SK-N-SH (cell line): ENCODE measurements around the gene NPAT. TPM values are rescaled to one million over a fixed set of nuclear protein-coding genes. Genes with fewer than 3 reads are reported as not detected.
A peak's percentile ranks its signal among the peaks of the same experiment; 100 is the strongest.

Experiments
- CTCF ChIA-PET: fragments of 300-600, 350-600 bp; formaldehyde crosslinking; extraction: SDS; loops from one replicate; lab custom pipeline; 2021; lab: Yijun Ruan, JAX
- POLR2A ChIA-PET: fragments of 350-600 bp; sonication (Branson Sonifier 250); formaldehyde crosslinking; extraction: SDS; loops from one replicate; lab custom pipeline; 2020; ENCODE audit warnings: antibody characterized with exemption, inconsistent platforms; lab: Yijun Ruan, JAX
- DNase-seq: peaks from one replicate; pipeline ENCODE4 v3.0.0; 2012
- H2AFZ ChIP-seq: fragments of 200-600 bp; sonication (generic); 2 replicates; pipeline ENCODE4 v1.8.1; 2016; ENCODE audit warnings: antibody characterized with exemption, mild to moderate bottlenecking, low read depth
- H3F3A ChIP-seq: fragments of 200-600 bp; sonication (generic); replicated peaks from 2 replicates; pipeline ENCODE3; 2016; ENCODE audit warnings: antibody characterized with exemption, mild to moderate bottlenecking; ENCODE audit not compliant: insufficient read depth
- H3K27ac ChIP-seq, 2 experiments: fragments of 200-500 bp in 1 of 2; fragments of 200-600 bp in 1 of 2; sonication (Bioruptor generic) in 1 of 2; sonication (generic), shearing (Covaris generic) in 1 of 2; 2 replicates each; pipeline versions ENCODE4 v1.5.1 to v1.6.1; 2014 to 2016; ENCODE audit warnings: low read depth in 2 of 2, inconsistent platforms in 1 of 2, low read length in 1 of 2, mild to moderate bottlenecking in 1 of 2, mixed read lengths in 1 of 2
- H3K27me3 ChIP-seq: fragments of 200-600 bp; sonication (generic), shearing (Covaris generic); 2 replicates; pipeline ENCODE4 v1.6.1; 2016; ENCODE audit warnings: mixed run types; ENCODE audit not compliant: insufficient read depth
- H3K36me3 ChIP-seq, 2 experiments: fragments of 200-500 bp in 1 of 2; fragments of 200-600 bp in 1 of 2; sonication (Bioruptor generic) in 1 of 2; sonication (generic) in 1 of 2; replicated peaks in 1 of 2; 2 replicates each; pipeline versions ENCODE3 to v1.5.1; 2014 to 2016; ENCODE audit warnings: low read length in 1 of 2, mild to moderate bottlenecking in 1 of 2; ENCODE audit not compliant: insufficient read depth in 2 of 2, control insufficient read depth in 1 of 2
- H3K4me1 ChIP-seq, 2 experiments: fragments of 200-500 bp in 1 of 2; fragments of 200-600 bp in 1 of 2; sonication (Bioruptor generic) in 1 of 2; sonication (generic), shearing (Covaris generic) in 1 of 2; 2 replicates each; pipeline versions ENCODE4 v1.5.1 to v1.6.1; 2014 to 2016; ENCODE audit warnings: low read depth in 1 of 2, low read length in 1 of 2, mixed run types in 1 of 2; ENCODE audit not compliant: insufficient read depth in 2 of 2, control insufficient read depth in 1 of 2
- H3K4me2 ChIP-seq: fragments of 200-600 bp; sonication (generic), shearing (Covaris generic); 2 replicates; pipeline ENCODE4 v1.6.1; 2017; ENCODE audit warnings: mixed run types
- H3K4me3 ChIP-seq, 2 experiments: fragments of 200-500 bp in 1 of 2; fragments of 200-600 bp in 1 of 2; sonication (Bioruptor generic) in 1 of 2; sonication (generic), shearing (Covaris generic) in 1 of 2; 2 replicates each; pipeline versions ENCODE4 v1.5.1 to v1.8.1; 2014 to 2016; ENCODE audit warnings: low read depth in 2 of 2, inconsistent platforms in 1 of 2, low read length in 1 of 2, mild to moderate bottlenecking in 1 of 2, mixed read lengths in 1 of 2, moderate library complexity in 1 of 2
- H3K79me2 ChIP-seq: fragments of 200-600 bp; sonication (generic); 2 replicates; pipeline ENCODE4 v1.8.1; 2017; ENCODE audit warnings: mild to moderate bottlenecking; ENCODE audit not compliant: insufficient read depth
- H3K9ac ChIP-seq: fragments of 200-600 bp; sonication (generic); 2 replicates; pipeline ENCODE4 v1.6.1; 2017; ENCODE audit warnings: mixed run types
- H3K9me2 ChIP-seq: fragments of 200-600 bp; sonication (generic); 2 replicates; pipeline ENCODE4 v1.6.1; 2017; ENCODE audit warnings: mixed run types
- H3K9me3 ChIP-seq: fragments of 200-600 bp; sonication (generic); 2 replicates; pipeline ENCODE4 v1.6.1; 2017; ENCODE audit warnings: mixed run types, mild to moderate bottlenecking, moderate library complexity
- H4K20me1 ChIP-seq: fragments of 200-600 bp; sonication (generic); 2 replicates; pipeline ENCODE4 v1.6.1; 2017; ENCODE audit warnings: mild to moderate bottlenecking, mixed run types; ENCODE audit not compliant: insufficient read depth
- CHD2 ChIP-seq: fragments of 150-350 bp; IDR thresholded peaks from 2 replicates; pipeline ENCODE4 v1.6.1; 2018; ENCODE audit warnings: low read length; ENCODE audit not compliant: partially characterized antibody
- ELF1 ChIP-seq: IDR thresholded peaks from 2 replicates; pipeline ENCODE4 v1.4.0; 2012
- EZH2phosphoT487 ChIP-seq: fragments of 200-600 bp; sonication (generic); IDR thresholded peaks from 2 replicates; pipeline ENCODE4 v1.6.1; 2017; ENCODE audit warnings: low read depth, mixed run types, mild to moderate bottlenecking, antibody characterized with exemption, moderate library complexity, borderline replicate concordance
- FOXJ3 ChIP-seq: sonication (generic); formaldehyde crosslinking; IDR thresholded peaks from 2 replicates; pipeline ENCODE4 v1.5.1; 2020; ENCODE audit warnings: mild to moderate bottlenecking, missing genetic modification reagents
- GATA2 ChIP-seq: sonication (generic); formaldehyde crosslinking; IDR thresholded peaks from 2 replicates; pipeline ENCODE4 v1.5.0; 2020; ENCODE audit warnings: mild to moderate bottlenecking, missing genetic modification reagents
- MXI1 ChIP-seq: IDR thresholded peaks from 2 replicates; pipeline ENCODE4 v1.6.1; 2012; ENCODE audit warnings: mild to moderate bottlenecking, low read depth, low read length, improper control_type of control experiment
- NRF1 ChIP-seq: IDR thresholded peaks from 2 replicates; pipeline ENCODE4 v1.6.1; 2012; ENCODE audit warnings: low read depth, mild to moderate bottlenecking, low read length
- RCOR1 ChIP-seq: fragments of 150-350 bp; IDR thresholded peaks from 2 replicates; pipeline ENCODE4 v1.6.1; 2017; ENCODE audit warnings: antibody characterized with exemption, low read length
- RFX5 ChIP-seq: IDR thresholded peaks from 2 replicates; pipeline ENCODE4 v1.6.1; 2012; ENCODE audit warnings: mild to moderate bottlenecking, improper control_type of control experiment, low read length
- RXRA ChIP-seq: IDR thresholded peaks from 2 replicates; pipeline ENCODE4 v1.4.0; 2012; ENCODE audit warnings: low read depth, mild to moderate bottlenecking, borderline replicate concordance
- SMC3 ChIP-seq: IDR thresholded peaks from 2 replicates; pipeline ENCODE4 v1.6.1; 2012; ENCODE audit warnings: low read depth, low read length, improper control_type of control experiment
- TAF1 ChIP-seq: IDR thresholded peaks from 2 replicates; pipeline ENCODE4 v1.6.1; 2012; ENCODE audit warnings: low read depth, mild to moderate bottlenecking, low read length, moderate library complexity, borderline replicate concordance
- TCF12 ChIP-seq: IDR thresholded peaks from 2 replicates; pipeline ENCODE4 v1.4.0; 2012
- YY1 ChIP-seq: IDR thresholded peaks from 2 replicates; pipeline ENCODE4 v1.4.0; 2012; ENCODE audit warnings: low read depth, mild to moderate bottlenecking
- WGBS: methylation state at CpG from one replicate; pipeline ENCODE4 v1.1.6; 2017; ENCODE audit warnings: low lambda C conversion rate; 5-methylcytosine and 5-hydroxymethylcytosine counted together
- polyA plus RNA-seq, 3 experiments: library from polyadenylated mRNA; depleted of rRNA; stranded (reverse); fragments of >200 nt; gene quantifications; 2 replicates each; pipeline ENCODE4 v1.2.3, GENCODE V29; 2012
- TF ChIP-seq, protein P1 (sequence below): fragments of 150-350 bp; IDR thresholded peaks from 2 replicates; pipeline ENCODE4 v1.6.1; 2017; ENCODE audit warnings: antibody characterized with exemption, low read length, low read depth, borderline replicate concordance
- TF ChIP-seq, protein P2 (sequence below): IDR thresholded peaks from 2 replicates; pipeline ENCODE4 v1.4.0; 2012; ENCODE audit warnings: low read depth
- TF ChIP-seq, protein P3 (sequence below): IDR thresholded peaks from 2 replicates; pipeline ENCODE4 v1.6.1; 2012; ENCODE audit warnings: mild to moderate bottlenecking, low read depth, low read length, moderate library complexity

The NPAT gene
- polyA plus RNA-seq, 1 of the 3 experiments (the other 2 are of a cell fraction): 2.1 TPM

DNA sequence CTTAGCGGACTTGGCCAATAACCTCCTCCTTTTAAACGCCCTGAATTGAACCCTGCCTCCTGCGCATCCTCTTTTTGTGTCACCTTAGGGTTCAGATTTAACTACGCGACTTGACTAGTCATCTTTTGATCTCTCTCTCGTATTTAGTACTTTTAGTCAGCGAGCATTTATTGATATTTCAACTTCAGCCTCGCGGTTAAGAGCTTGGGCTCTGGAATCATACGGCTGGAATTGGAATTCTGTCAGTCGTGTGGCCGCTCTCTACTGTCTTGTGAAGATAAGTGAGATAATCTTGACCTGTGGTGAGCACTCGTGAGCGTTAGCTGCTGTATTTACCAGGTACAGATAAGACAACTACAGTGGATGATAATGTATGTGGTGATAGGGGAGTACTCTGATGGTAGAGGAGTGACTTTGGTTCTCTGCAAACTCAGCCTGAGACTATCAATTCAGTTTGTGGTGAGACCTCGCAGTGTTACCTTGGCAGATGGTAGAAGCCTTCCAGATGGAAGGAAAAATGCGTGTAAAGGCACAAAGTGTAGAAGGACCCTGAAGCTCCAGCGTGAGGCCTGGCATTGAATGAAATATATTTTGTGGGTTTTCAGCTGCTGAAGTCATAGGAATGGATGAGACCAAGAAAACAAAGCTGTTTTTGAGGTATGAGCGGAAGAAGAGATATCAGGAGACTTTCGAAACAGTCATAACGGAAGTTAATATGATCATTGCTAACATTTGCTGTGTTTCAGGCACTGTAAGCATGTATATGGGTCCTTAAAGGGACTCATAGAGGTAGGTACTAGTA lies 1.1 kb upstream of the NPAT start:
- DNase-seq: no peak
- TF ChIP-seq NRF1: peak; percentile 39; the same call in 1 of the 2 replicates
- TF ChIP-seq MXI1: no peak
- no peak for TF ChIP-seq EZH2phosphoT487
- no peak for TF ChIP-seq ELF1
- no peak for TF ChIP-seq YY1
- TF ChIP-seq, protein P1, sequence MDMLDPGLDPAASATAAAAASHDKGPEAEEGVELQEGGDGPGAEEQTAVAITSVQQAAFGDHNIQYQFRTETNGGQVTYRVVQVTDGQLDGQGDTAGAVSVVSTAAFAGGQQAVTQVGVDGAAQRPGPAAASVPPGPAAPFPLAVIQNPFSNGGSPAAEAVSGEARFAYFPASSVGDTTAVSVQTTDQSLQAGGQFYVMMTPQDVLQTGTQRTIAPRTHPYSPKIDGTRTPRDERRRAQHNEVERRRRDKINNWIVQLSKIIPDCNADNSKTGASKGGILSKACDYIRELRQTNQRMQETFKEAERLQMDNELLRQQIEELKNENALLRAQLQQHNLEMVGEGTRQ: no peak
- TF ChIP-seq RXRA: no peak
- TF ChIP-seq RCOR1: no peak
- no peak for TF ChIP-seq SMC3
- no peak for TF ChIP-seq CHD2
- TF ChIP-seq, protein P2, sequence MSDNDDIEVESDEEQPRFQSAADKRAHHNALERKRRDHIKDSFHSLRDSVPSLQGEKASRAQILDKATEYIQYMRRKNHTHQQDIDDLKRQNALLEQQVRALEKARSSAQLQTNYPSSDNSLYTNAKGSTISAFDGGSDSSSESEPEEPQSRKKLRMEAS: no peak
- no peak for TF ChIP-seq FOXJ3 (CRISPR knock-in tag)
- TF ChIP-seq TCF12: no peak
- no peak for TF ChIP-seq TAF1
- TF ChIP-seq, protein P3, sequence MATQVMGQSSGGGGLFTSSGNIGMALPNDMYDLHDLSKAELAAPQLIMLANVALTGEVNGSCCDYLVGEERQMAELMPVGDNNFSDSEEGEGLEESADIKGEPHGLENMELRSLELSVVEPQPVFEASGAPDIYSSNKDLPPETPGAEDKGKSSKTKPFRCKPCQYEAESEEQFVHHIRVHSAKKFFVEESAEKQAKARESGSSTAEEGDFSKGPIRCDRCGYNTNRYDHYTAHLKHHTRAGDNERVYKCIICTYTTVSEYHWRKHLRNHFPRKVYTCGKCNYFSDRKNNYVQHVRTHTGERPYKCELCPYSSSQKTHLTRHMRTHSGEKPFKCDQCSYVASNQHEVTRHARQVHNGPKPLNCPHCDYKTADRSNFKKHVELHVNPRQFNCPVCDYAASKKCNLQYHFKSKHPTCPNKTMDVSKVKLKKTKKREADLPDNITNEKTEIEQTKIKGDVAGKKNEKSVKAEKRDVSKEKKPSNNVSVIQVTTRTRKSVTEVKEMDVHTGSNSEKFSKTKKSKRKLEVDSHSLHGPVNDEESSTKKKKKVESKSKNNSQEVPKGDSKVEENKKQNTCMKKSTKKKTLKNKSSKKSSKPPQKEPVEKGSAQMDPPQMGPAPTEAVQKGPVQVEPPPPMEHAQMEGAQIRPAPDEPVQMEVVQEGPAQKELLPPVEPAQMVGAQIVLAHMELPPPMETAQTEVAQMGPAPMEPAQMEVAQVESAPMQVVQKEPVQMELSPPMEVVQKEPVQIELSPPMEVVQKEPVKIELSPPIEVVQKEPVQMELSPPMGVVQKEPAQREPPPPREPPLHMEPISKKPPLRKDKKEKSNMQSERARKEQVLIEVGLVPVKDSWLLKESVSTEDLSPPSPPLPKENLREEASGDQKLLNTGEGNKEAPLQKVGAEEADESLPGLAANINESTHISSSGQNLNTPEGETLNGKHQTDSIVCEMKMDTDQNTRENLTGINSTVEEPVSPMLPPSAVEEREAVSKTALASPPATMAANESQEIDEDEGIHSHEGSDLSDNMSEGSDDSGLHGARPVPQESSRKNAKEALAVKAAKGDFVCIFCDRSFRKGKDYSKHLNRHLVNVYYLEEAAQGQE: no peak
- peak; percentile 29; the same call in 1 of the 2 replicates for TF ChIP-seq GATA2 (CRISPR knock-in tag)
- no peak for TF ChIP-seq RFX5
- Histone ChIP-seq H3K9me2 (no peaks in the 10 kb centered on the region), H3K36me3 (peaks cover 13 to 16% of the 10 kb centered on the region in 2 experiments), H3K27ac (peak overlapping the region; percentile 85 to 96), H3F3A (peaks cover 12% of the 10 kb centered on the region), H3K79me2 (peaks cover 82% of the 10 kb centered on the region), H3K9ac (peak overlapping the region; percentile 72), H3K4me1 (peaks cover 10 to 28% of the 10 kb centered on the region in 2 experiments; a peak in 3 of 4 replicates), H3K4me3 (peak overlapping the region; percentile 80 to 97), H3K27me3 (no peaks in the 10 kb centered on the region), H3K9me3 (no peaks in the 10 kb centered on the region), H2AFZ (peak overlapping the region; percentile 86), H3K4me2 (peak overlapping the region; percentile 86), H4K20me1 (no peaks in the 10 kb centered on the region)
- POLR2A ChIA-PET: interaction anchor here (1.1 to 1.6 kb wide), 2 partner anchors 17 to 215 kb away, joined by 3 read pairs; partner anchors contain the start of gene CUL5
- CTCF ChIA-PET: interaction anchor here (0.6 to 3.6 kb wide), 13 partner anchors 8 to 1331 kb away, joined by 3 to 8 read pairs (median 3); partner anchors contain the start of genes ACAT1 and CUL5
- WGBS: 5% methylated on average over 20 of the region's 20 CpGs
